ENCODE results near the gene BCR. TPM values are rescaled to one million over a fixed set of nuclear protein-coding genes. Genes with fewer than 3 reads are reported as not detected.

BCR gene
- polyA plus RNA-seq, 1 experiment, result 24.0 TPM

DNA sequence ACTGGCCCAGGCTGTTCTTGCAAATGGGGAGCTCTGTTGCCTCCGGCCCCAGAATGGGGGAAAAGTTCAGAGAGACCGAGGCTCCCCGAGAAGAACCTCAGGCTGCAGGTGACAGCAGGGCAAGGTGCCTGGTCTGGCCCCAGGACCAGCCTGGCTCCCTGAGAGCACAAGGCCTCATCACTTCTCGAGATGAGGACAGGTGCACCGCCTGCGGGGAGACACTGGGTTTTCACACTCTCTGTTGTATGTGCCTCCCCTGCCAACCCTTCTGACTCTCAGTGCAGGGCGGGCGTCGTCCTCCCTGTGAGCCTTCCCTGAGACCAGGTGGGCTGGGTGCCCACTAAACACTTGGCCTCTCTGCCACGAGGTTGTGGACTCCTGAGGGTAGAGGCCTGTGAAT lies 102.2 kb downstream of the BCR start:
- TF ChIP-seq, protein P1, sequence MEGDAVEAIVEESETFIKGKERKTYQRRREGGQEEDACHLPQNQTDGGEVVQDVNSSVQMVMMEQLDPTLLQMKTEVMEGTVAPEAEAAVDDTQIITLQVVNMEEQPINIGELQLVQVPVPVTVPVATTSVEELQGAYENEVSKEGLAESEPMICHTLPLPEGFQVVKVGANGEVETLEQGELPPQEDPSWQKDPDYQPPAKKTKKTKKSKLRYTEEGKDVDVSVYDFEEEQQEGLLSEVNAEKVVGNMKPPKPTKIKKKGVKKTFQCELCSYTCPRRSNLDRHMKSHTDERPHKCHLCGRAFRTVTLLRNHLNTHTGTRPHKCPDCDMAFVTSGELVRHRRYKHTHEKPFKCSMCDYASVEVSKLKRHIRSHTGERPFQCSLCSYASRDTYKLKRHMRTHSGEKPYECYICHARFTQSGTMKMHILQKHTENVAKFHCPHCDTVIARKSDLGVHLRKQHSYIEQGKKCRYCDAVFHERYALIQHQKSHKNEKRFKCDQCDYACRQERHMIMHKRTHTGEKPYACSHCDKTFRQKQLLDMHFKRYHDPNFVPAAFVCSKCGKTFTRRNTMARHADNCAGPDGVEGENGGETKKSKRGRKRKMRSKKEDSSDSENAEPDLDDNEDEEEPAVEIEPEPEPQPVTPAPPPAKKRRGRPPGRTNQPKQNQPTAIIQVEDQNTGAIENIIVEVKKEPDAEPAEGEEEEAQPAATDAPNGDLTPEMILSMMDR (IDR thresholded peaks at IDR 0.05; ENCODE audit: insufficient read depth, low read depth, low read length), result no peak
- no peaks in the 10 kb centered on the region for H3K27me3 ChIP-seq (ENCODE audit: control insufficient read depth, insufficient read depth, low read length)
- ChIA-PET CTCF (interaction anchor here (0.6 to 30.2 kb wide), 27 partner anchors 9 to 924 kb away, joined by 3 to 670 read pairs (median 6); partner anchors contain the start of genes BCR and RAB36), POLR2A (interaction anchor here (0.5 kb wide), 1 partner anchor 612 kb away, joined by 5 read pairs; the partner anchor contains the start of gene MIF)
- H3K36me3 ChIP-seq (ENCODE audit: control insufficient read depth, insufficient read depth, low read length), result peaks cover 19% of the 10 kb centered on the region
- no peak overlapping the region for H3K4me3 ChIP-seq (ENCODE audit: low read depth, low read length)
- no peak for DNase-seq (ENCODE audit: low read depth)

DNA sequence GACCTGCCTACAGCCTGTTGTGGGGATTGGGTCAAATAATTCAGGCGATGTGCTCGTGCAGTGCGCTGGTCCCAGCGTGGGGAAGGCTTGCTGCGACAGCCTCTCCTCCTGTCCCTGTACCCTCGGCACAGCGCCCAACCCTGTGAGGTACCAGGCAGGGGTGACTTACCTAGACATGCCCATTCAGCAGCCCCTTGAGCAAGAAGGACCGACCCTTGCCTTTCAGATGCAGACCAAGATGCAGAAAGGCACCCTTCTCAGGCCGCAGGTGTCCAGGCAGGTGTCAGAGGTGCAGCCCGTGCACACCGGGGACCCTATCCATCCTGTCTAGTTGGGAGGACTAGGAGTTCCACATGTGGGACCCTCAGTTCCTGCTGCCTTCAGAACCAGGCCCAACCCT lies 102.7 kb downstream of the BCR start:
- CTCF ChIA-PET, result interaction anchor here (0.7 to 30.2 kb wide), 9 partner anchors 8 to 324 kb away, joined by 3 to 670 read pairs (median 9); partner anchors contain the start of gene BCR

DNA sequence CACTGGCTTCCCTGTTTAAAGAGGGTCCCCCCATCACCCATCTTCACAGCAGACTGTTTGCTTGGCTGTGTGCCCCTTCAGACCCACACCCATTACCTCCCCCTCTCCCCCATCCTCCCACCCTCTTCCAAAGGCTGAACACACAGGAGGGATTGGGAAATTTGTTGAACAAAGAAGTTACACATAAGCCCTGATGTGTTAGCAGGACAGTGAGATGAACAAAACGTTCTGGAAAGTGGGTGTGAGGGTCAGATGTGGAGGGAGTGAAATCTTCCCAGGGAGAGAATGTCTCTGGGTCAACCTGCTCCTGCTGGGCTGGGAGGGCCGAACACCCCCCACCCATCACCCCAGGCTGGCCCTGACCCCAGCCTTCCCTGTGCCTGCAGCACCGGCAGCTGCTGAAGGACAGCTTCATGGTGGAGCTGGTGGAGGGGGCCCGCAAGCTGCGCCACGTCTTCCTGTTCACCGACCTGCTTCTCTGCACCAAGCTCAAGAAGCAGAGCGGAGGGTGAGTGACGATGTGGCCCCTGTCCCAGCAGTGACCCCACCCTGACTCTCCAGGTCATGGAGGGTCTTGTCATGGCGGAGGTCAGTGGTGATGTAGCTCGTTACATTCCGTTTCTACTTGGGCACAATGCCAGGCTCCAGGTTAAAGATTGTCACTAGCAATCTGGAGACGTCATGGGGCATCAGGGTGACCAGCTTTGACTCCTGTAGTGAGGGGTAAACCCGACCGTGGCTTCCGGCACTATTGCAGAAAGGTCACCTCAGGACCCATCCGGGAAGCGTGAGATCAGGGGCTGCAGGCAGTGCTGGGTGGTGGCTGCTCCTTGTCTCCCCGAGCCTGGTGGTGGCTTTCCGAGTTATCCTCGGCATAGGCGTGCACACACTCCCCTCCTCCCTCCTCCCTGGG lies 103.5 kb downstream of the BCR start:
- ChIA-PET CTCF (interaction anchor here (0.6 to 30.2 kb wide), 2 partner anchors 104 to 121 kb away, joined by 5 to 670 read pairs; partner anchors contain the start of gene BCR), POLR2A (no interaction called here)
- no peak overlapping the region for H3K4me3 ChIP-seq (ENCODE audit: low read depth, low read length)
- H3K36me3 ChIP-seq (ENCODE audit: control insufficient read depth, insufficient read depth, low read length), result peaks cover 23% of the 10 kb centered on the region
- H3K27me3 ChIP-seq (ENCODE audit: control insufficient read depth, insufficient read depth, low read length), result no peaks in the 10 kb centered on the region
- no peak for DNase-seq (ENCODE audit: low read depth)
- TF ChIP-seq, protein P1 (IDR thresholded peaks at IDR 0.05; ENCODE audit: insufficient read depth, low read depth, low read length), result no peak

More for the DNA sequence above, 102.7 kb downstream of the BCR start:
- POLR2A ChIA-PET, result no interaction called here
- TF ChIP-seq, protein P1 (IDR thresholded peaks at IDR 0.05; ENCODE audit: insufficient read depth, low read depth, low read length), result no peak
- no peak overlapping the region for H3K4me3 ChIP-seq (ENCODE audit: low read depth, low read length)
- DNase-seq (ENCODE audit: low read depth), result no peak
- H3K36me3 ChIP-seq (ENCODE audit: control insufficient read depth, insufficient read depth, low read length), result peaks cover 23% of the 10 kb centered on the region
- H3K27me3 ChIP-seq (ENCODE audit: control insufficient read depth, insufficient read depth, low read length), result no peaks in the 10 kb centered on the region

DNA sequence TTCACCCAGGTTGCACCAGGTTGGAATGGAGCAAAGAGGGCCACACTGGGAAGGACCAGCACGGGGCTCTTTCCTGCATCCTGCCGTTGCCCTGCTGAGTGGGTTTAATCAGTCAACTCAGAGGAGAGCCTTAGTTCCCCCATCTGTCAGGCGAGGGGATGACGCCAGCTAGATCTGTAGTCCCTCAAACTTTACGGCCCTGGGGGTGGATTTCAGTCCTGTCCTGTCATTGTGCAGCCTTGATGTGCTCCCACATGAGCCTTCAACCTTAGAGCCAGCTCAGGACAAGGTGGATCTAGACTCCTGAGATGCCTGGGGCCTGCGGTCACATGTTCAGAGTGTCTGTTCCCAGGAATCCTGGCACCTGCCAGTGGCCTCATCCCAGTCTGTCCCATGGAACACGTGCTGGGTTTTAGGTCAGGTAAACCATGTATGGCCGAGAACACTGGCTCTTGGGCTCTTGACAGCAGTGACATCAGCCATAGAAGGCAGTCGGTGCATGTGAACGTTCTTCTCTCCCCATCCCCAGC lies 104.3 kb downstream of the BCR start:
- TF ChIP-seq, protein P1 (IDR thresholded peaks at IDR 0.05; ENCODE audit: insufficient read depth, low read depth, low read length), result no peak
- ChIA-PET POLR2A (no interaction called here), CTCF (interaction anchor here (1.2 to 30.2 kb wide), 4 partner anchors 8 to 105 kb away, joined by 3 to 670 read pairs (median 4); partner anchors contain the start of gene BCR)
- H3K4me3 ChIP-seq (ENCODE audit: low read depth, low read length), result no peak overlapping the region
- H3K27me3 ChIP-seq (ENCODE audit: control insufficient read depth, insufficient read depth, low read length), result no peaks in the 10 kb centered on the region
- DNase-seq (ENCODE audit: low read depth), result no peak
- H3K36me3 ChIP-seq (ENCODE audit: control insufficient read depth, insufficient read depth, low read length), result peaks cover 22% of the 10 kb centered on the region

DNA sequence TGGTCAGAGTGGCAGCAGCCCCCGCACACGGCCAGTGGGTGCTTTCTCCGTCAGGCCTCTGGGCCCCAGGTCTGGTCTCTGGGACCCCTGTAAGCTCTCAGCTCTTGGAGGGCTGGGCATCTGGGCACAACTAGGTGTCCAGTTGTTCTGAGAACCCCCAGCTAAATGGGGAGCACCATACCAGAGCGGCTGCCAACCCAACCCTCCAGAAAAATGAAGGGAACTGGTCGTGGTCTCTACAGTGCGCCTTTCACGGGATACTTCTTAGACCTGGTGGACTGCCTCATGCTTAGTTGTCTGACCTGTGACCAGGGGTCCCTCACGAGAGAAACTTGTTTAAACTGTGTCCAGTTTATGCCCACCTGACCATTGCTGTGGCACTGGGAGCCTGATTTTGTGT lies 104.9 kb downstream of the BCR start:
- POLR2A ChIA-PET, result no interaction called here

More for the DNA sequence above, 104.9 kb downstream of the BCR start:
- DNase-seq (ENCODE audit: low read depth), result no peak
- H3K4me3 ChIP-seq (ENCODE audit: low read depth, low read length), result no peak overlapping the region
- H3K27me3 ChIP-seq (ENCODE audit: control insufficient read depth, insufficient read depth, low read length), result no peaks in the 10 kb centered on the region
- peaks cover 21% of the 10 kb centered on the region for H3K36me3 ChIP-seq (ENCODE audit: control insufficient read depth, insufficient read depth, low read length)
- CTCF ChIA-PET, result interaction anchor here (1.2 to 30.2 kb wide), 4 partner anchors 8 to 106 kb away, joined by 3 to 670 read pairs (median 4); partner anchors contain the start of gene BCR
- TF ChIP-seq, protein P1 (IDR thresholded peaks at IDR 0.05; ENCODE audit: insufficient read depth, low read depth, low read length), result no peak
